Medulla oblongata (tissue), 1 donor: ENCODE data around the gene TSEN54.
"Not testable (repeated sequence)": the region's sequence is repeated elsewhere in the genome, so short reads cannot be mapped to it uniquely, and the experiment has no call there.

ENCODE experiments used
- DNase-seq: peaks from one replicate; pipeline ENCODE4 v3.0.0-alpha.2; 2015; ENCODE audit errors: extremely low spot score

The TSEN54 gene

DNA sequence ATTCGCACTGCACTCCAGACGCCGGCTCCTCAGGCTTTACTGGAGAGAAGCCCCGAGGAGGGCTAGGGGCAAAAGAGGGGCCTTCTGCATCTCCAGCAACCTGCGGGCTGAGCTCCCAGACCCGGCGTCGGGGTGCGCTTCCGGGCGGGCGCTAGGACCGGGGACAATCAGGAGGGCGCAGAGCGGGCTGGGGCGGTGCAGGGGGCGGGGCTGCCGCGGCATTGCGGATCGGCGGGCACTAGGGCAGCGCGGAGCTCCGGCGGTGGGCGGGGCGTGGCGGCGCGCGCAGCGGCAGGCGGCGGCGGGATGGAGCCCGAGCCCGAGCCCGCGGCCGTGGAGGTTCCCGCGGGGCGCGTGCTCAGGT, at the start of gene TSEN54:
TSEN54 (plus strand) TSS at position 274 of the 364 bp plus-strand sequence; CDS start at position 307, 33 bp downstream.
- DNase-seq = peak; percentile 92

DNA sequence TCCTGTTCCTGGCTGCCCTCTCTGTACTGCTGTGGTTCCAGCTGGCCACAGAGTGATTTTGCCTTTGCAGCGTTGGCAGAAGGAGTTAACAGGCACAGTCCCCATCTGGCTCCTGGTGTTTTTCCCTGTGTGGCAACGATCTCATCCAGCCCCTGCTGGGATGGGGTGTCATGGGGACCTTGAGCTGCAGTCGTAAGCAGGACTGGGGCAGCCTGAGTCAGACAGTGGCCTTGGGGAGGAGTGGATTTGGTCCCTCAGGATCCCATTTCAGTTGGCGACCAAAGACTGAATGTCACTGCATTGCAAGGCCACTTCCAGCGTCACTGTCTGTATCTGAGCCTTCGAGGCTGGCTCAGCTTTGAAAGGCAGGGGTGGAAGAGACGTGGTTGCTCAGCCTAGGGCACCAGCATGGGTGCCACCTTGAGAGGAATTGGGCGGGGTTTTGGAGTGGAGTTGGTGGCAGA, 48.0 kb upstream of the TSEN54 start:
- DNase-seq = peak; percentile 47

DNA sequence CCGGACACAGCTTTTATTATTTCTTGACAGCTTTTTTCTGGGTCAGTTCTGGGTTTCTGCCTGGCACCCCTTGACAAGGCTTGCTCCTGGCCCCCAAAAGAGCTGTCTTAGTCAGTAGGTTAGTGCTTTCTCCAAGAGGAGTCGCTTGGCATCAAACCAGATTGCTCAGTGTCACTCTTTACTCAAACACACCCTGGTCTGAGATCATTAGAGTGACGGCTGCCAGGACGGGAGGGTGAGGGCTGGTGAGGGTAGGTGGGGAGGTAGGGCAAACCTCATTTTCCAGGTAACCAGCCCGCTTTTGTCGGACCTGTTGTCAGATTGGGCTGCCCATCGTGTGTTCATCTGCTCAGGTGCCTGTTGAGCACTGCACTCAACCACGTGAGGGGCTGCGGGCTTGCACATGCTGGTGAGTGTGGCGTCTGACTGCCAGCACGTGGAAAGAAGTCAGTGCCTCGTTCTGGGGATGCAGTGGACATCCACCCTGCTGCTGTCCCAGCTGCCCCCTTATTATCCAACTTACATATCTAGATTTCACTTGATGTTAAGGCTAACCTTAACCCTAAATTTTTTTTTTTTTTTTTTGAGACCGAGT, 47.5 kb upstream of the TSEN54 start:
- DNase-seq = no peak

GRCh38 chr17:75471207-75471606, 45.1 kb upstream of the TSEN54 start:
- DNase-seq = no peak

DNA sequence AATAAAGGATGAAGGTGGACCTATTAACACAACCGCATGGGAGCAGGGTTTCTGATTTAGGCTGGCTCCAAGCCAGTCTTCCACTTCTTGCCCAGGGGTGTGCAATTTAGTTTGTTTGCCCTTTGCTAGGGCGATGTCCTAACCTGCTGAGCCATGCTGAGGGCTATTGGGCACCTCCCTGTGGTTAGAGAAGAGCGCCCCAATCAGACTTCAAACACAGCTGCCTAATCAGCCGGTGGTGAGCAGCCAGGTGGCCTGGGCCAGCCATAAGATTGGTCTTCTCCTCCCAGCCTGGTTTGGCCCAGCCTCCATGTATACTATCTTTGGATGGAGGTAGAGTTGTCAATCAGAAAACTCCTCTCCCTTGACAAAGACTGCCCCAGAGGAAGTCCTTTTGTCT, 44.2 kb upstream of the TSEN54 start:
- DNase-seq = no peak

DNA sequence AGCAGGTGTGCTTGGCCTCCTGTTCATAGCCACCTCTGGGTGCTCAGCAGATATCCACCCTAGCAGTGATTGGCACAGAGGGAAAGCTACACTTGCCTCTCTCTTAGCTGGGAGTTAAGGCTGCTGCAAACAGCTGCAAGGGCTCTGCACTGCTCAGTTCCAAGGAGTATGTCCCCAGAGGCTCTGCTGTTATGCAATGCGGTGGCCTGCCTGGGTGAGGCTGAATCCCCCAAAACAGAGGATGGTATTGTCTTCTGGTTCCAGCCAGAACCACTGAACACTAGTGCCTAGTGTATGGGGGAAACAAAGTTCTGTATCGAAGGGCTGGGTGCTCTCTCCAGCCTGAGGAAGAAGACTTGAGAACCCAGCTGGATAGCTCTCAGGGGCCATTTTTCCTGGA, 43.1 kb upstream of the TSEN54 start:
- DNase-seq = peak; percentile 83

- DNase-seq = no peak
Measured at GRCh38 chr17:75474736-75475135, 41.6 kb upstream of the TSEN54 start.

- DNase-seq = peak; percentile 72
Measured at GRCh38 chr17:75475144-75475835, 41.0 kb upstream of the TSEN54 start.

- no peak for DNase-seq
Measured at GRCh38 chr17:75475851-75476250, 40.5 kb upstream of the TSEN54 start.

- peak; percentile 81 for DNase-seq
Measured at GRCh38 chr17:75476271-75476671, 40.1 kb upstream of the TSEN54 start.

- DNase-seq = peak; percentile 39
Measured at GRCh38 chr17:75476752-75477489, 39.4 kb upstream of the TSEN54 start.

DNA sequence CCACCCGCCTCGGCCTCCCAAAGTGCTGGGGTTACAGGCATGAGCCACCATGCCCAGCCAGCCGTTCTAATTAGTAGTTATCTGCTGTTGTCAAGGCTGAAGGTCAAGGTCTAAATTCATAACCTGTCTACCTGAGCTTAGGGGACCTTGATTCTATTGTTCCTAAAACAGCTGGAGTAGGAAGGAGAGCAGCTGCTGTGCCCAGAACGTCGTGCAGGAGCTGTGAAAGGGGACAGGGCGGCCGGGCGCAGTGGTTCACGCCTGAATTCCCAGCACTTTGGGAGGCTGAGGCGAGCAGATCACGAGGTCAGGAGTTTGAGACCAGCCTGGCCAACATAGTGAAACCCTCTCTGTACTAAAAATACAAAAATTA, 38.9 kb upstream of the TSEN54 start:
- not testable (repeated sequence) for DNase-seq

DNA sequence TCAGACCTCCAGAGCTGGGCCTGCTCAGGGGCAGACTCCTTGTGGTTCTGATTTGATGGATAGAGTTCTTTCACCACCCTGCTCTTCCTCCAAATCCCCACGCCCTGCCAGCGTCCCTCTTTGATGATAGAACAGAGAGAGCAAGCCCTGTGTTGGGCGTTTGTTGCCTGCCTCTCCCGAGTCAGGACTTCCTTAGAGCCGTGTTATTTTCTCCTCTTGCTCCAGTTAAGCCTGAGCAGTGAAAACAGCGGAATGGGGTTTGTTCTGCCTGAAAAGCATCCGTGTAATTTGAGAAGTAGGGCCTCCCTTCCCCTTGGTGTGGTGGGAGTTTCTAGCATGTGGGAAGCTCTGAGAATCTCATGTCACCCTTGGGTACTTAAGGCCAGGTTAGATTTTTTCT, 37.8 kb upstream of the TSEN54 start:
- DNase-seq = no peak

- no peak for DNase-seq
Measured at GRCh38 chr17:75480281-75480680, 36.0 kb upstream of the TSEN54 start.

DNA sequence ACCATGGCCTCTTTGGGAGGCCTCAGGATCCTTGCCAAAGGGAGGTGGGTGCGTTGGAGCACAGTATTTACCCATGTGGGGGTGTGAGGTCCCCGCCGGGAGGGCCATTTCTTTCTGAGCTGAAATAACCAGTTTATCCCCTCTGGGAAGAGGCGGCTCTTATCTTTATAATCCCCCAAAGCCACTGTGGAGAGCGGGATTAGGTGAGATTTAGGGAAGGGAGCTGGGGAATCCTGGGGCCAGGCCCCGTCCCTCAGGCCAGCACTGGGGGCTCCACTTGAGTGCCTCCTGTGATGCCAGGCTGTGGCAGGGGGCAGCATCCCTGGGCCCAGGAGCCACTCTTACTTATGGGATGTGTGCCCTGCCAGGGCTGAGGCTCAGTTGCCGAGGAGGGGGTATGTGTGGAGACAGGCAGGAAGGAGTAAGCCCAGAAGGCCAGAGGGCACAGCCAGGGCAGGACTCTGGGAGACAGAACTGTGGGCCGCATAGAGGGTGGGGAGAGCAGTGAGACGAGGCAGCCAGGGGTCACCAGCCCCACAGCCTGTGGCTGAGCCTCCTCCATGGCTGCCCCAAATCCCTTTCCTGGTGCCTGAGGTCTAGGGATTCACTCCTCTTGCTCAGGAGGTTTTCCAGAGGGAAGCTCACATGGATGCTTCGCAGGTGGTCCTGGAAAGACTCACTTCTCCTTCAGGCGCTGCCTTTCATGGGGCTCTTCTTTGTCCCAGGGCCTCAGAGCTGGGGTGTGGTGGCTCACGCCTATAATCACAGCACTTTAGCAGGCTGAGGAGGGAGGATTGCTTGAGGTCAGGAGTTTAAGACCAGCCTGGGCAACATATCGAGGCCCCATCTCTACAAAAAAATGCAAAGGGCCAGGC, 34.9 kb upstream of the TSEN54 start:
- DNase-seq = no peak

DNA sequence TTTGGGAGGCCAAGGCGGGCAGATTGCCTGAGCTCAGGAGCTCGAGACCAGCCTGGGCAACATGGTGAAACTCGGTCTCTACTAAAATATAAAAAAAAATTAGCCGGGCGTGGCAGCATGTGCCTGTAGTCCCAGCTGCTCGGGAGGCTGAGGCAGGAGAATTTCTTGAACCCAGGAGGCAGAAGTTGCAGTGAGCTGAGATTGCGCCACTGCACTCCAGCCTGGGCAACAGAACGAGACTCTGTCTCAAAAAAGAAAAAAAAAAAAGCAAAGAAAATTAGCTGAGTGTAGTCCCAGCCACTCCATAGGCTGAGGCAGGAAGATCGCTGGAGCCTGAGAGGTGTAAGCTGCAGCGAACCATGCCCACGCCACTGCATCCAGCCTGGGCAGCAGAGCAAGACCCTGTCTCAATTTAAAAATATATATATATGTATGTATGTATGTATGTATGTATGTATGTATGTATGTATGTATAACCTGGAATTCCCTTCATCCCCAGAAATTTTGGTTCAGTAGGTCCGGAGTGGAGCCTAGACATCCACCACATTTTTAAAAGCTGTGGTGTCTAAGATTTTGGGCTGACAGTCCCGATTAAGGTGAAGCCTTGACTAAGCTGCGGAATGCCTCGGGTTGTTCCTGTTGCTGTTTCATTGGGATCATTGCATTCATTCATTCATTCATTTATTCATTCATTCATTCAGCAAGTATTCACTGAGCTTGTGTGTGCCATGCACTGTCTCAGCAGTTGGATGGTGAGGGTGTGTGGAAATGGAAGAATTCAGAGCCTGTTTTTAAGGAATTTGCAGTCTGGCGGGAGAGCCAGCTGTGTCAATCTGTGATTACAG, 34.0 kb upstream of the TSEN54 start:
- no peak for DNase-seq

DNA sequence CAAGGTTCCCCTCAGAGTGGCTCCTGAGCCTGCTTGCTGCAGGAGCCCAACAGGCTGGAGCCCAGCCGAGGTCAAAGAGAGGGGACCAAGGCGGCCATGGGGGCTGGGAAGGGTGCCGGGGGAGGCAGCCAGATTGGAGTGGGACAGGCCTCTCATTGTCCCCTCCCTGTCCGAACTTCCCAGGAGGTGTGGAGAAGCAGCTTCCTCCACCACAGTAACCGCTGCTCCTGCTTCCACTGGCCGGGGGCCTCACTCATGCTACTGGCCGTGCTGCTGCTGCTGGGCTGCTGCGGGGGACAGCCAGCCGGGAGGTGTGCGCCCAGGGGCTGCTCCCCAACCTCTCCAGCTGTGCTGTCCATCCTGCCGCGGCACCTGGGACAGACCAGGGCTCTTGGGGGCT, 30.6 kb upstream of the TSEN54 start:
- no peak for DNase-seq

GRCh38 chr17:75486151-75486550, 30.2 kb upstream of the TSEN54 start:
- DNase-seq = no peak

DNA sequence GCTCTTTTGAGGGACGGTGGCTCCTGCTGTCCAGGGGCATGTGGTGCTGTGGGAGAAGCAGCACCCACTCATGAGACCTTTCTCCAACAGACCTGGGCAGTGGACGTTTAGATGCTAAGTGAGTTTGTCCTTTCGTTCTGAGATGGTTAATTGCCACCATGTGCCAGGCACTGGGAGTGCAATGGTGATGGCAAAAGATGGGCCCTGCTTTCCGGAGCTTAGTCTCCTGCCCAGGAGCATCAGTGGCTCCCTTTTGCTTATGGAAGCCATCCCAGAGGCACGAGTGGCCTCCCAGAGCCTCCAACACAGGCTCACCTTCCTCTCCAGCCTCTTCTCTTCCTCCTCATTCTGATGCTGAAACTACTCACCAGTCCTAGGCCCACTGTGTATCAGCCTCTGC, 29.4 kb upstream of the TSEN54 start:
- no peak for DNase-seq

- DNase-seq = peak; percentile 47
Measured at GRCh38 chr17:75487351-75488070, 28.8 kb upstream of the TSEN54 start.
